ENCODE measurements around the gene NOTO.

The NOTO gene

DNA sequence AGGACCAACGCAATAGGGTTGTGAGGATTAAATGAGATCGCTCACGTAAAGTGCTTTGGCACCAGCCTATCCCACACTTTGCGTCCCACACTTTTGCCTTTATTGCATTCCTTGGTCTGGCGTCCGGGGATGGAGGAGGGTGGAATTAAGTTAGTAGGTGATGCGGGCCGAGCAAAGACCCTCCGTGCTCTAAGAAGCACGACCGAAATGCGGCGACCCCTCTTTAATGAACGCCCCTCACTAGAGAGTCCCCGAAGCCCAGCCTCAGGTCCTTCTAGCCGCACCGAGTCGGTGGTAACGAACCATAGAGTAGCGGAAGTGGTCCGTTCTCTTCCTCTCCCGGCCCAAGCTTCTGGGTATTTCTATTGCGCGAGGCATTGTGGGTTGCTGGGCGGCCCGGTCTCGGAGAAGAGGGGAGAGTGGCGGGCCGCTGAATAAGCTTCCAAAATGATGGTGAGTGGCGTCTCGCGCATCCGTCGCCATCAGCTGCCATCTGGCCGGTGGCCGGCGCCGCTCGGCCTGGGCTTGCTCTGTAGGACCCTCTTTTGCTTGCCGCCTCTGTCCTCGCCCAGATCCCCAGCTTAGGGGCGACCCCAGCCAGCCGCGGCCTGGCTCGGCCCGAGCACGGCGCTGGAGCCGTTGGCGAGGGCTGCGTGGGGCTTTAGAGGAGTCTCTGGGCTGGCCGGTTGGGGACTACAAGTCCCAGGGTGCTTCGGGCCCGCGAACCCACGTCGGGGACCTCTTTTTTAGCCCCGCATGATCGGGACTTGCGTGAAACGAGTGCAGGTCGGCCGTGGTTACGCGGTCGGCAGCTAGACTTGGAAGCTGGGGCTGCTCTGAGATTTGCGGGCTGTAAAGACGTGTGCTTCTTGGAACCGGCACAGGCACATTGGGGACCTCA, 31.8 kb downstream of the NOTO start, which contains the start of gene CCT7:
Gene CCT7 (plus strand): TSS at position 377 of the 901 bp plus-strand sequence. CDS start 71 bp downstream, at position 448.
- DNase-seq (ENCODE audit: low read depth, low spot score), result peak; percentile 92
- peak within 1 kb of the TSS; percentile 90 for H3K4me3 ChIP-seq (ENCODE audit: low read depth, low read length)
- in situ Hi-C loops (cut with HindIII; ENCODE audit: low sequenced_read_pairs), result no loop called here
- TF ChIP-seq, protein P1, sequence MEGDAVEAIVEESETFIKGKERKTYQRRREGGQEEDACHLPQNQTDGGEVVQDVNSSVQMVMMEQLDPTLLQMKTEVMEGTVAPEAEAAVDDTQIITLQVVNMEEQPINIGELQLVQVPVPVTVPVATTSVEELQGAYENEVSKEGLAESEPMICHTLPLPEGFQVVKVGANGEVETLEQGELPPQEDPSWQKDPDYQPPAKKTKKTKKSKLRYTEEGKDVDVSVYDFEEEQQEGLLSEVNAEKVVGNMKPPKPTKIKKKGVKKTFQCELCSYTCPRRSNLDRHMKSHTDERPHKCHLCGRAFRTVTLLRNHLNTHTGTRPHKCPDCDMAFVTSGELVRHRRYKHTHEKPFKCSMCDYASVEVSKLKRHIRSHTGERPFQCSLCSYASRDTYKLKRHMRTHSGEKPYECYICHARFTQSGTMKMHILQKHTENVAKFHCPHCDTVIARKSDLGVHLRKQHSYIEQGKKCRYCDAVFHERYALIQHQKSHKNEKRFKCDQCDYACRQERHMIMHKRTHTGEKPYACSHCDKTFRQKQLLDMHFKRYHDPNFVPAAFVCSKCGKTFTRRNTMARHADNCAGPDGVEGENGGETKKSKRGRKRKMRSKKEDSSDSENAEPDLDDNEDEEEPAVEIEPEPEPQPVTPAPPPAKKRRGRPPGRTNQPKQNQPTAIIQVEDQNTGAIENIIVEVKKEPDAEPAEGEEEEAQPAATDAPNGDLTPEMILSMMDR (IDR thresholded peaks at IDR 0.05; ENCODE audit: low read depth, low read length), result no peak

DNA sequence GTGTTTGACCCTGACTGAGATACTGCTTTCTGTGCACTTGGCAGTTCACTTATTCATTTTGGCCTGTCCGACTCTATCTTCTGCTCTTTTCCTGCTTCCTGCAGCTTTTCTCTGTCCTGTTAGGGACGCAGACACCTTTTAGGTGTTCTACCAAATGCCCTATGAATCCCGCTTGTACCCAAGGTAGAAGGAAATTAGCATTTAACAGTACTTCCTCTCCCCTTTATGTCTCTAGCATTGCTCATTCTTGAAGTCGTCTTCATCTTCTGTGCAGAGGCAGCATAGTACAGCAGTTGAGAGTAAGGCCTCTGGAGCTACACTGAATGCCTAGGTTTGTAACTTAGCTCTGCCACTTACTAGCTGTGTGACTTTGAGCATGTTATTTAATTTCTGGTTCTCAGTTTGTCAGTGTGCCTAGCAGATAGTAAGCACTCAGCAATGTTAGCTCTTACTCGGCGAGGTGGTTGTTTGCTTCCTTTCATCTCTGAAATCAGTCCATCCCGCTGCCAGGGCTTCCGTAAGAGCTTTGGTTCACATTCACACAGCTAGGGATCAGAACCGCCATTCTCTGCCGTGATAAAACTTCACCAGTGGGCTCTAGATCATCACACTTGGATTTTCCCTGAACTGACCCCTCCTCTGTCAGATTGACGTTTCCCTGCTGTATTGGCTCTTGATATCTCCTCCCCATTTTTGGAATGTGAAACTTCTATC, 33.1 kb downstream of the NOTO start:
- no peak for DNase-seq (ENCODE audit: low read depth, low spot score)
- H3K4me3 ChIP-seq (ENCODE audit: low read depth, low read length), result peak overlapping the region; percentile 90
- in situ Hi-C loops (cut with HindIII; ENCODE audit: low sequenced_read_pairs), result no loop called here
- TF ChIP-seq, protein P1 (IDR thresholded peaks at IDR 0.05; ENCODE audit: low read depth, low read length), result no peak

DNA sequence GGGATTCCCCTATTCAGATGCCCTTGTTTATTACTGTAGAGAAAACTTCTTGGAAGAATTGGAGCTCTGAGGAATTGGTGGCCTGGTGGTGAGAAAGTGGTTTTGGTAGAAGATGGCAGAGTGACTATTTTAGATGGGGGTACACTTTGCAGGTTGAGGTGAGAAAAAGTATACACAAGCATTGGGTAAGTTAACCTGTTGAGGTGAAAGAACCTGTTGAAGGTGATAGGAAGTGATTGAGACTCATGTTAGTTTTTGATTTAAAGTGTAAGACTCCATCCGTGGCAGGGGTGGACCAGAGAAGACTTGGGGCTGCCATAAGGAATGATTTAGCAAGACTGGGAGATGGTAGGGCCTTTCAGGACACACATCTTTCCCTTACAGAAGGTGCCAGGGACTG, 34.8 kb downstream of the NOTO start:
- in situ Hi-C loops (cut with HindIII; ENCODE audit: low sequenced_read_pairs), result no loop called here
- DNase-seq (ENCODE audit: low read depth, low spot score), result no peak
- no peak overlapping the region for H3K4me3 ChIP-seq (ENCODE audit: low read depth, low read length)
- TF ChIP-seq, protein P1 (IDR thresholded peaks at IDR 0.05; ENCODE audit: low read depth, low read length), result no peak

DNA sequence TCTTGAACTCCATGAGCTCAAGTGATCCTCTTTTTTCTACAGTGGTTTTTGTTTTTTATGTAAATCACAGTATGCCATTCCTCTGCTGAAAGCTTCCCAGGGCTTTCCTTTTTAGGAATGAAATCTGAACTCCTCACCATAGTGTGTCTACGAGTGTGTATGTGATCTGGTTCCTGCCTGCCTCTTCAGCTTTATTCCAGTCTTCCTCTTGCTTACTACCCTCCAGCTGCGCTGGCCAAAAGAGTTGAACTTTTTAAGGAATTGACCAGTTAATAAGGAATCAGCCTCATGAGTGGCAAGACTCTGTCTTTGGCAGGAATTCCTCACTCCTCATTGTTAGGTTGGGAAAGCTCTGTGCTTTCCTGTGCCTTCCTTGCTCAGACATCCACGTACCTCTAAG, 35.8 kb downstream of the NOTO start:
- TF ChIP-seq, protein P1 (IDR thresholded peaks at IDR 0.05; ENCODE audit: low read depth, low read length), result no peak
- no peak overlapping the region for H3K4me3 ChIP-seq (ENCODE audit: low read depth, low read length)
- no peak for DNase-seq (ENCODE audit: low read depth, low spot score)
- in situ Hi-C loops (cut with HindIII; ENCODE audit: low sequenced_read_pairs), result no loop called here

DNA sequence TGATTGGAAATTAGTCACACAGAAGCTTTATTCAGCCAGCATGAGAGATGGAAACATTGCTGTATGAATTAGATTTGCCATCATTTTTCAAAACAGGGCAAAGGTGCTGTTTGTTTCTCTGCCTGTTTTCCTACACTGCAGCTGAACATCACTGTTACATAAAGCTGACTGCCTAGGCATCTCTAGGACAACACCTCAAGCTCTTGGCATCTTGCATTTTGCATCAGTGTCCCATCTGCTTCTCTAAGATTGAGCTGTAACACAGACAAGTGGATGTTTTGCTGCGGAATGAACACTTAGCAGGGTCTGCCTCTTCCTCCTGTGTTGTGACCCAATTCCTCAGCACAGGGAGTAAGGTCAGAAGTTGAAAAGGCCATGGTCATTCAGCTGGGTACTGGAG, 36.6 kb downstream of the NOTO start:
- no peak for DNase-seq (ENCODE audit: low read depth, low spot score)
- TF ChIP-seq, protein P1 (IDR thresholded peaks at IDR 0.05; ENCODE audit: low read depth, low read length), result no peak
- in situ Hi-C loops (cut with HindIII; ENCODE audit: low sequenced_read_pairs), result no loop called here
- H3K4me3 ChIP-seq (ENCODE audit: low read depth, low read length), result no peak overlapping the region

DNA sequence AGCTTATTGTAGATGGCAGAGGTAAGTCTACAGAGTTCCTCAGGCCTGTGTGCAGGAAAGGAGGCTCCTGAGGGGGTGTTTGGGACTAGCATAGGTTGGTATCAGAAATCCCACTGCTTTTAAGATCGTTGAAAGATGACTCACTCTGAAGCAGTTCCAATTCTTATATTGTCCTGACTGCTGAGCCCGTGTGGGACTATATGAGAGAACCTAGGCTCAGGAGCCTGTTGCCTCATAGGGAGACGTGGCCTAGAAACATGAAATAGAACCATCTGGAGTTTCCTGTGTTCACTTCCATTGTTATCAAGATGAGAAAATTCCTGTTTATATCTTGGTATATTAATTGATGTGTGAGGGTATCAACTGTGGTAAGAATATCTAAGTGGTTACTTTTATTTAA, 37.4 kb downstream of the NOTO start:
- TF ChIP-seq, protein P1 (IDR thresholded peaks at IDR 0.05; ENCODE audit: low read depth, low read length), result no peak
- DNase-seq (ENCODE audit: low read depth, low spot score), result peak; percentile 49
- no peak overlapping the region for H3K4me3 ChIP-seq (ENCODE audit: low read depth, low read length)
- in situ Hi-C loops (cut with HindIII; ENCODE audit: low sequenced_read_pairs), result no loop called here
